Tibial nerve (tissue), 4 donors: Measurements from ENCODE around the gene STK4.

Source experiments
- CTCF ChIP-seq, 5 experiments: fragments of 200-600 bp in 3 of 5; fragments of 450-650 bp in 2 of 5; sonication (generic) in 3 of 5; IDR thresholded peaks; one replicate each; pipeline ENCODE4 v1.5.1; 2016 to 2019; ENCODE audit warnings: antibody characterized with exemption in 5 of 5, mild to moderate bottlenecking in 3 of 5, moderate library complexity in 2 of 5
- EP300 ChIP-seq, 2 donors: sonication (generic); formaldehyde crosslinking; IDR thresholded peaks; one replicate each; pipeline ENCODE4 v1.6.1; 2017; ENCODE audit warnings: antibody characterized with exemption in 2 of 2, mild to moderate bottlenecking in 1 of 2
- POLR2A ChIP-seq, 2 donors: fragments of 450-650 bp; IDR thresholded peaks; one replicate each; pipeline ENCODE4 v1.6.1; 2017; ENCODE audit warnings: antibody characterized with exemption in 2 of 2, mild to moderate bottlenecking in 2 of 2, moderate library complexity in 2 of 2

- TF ChIP-seq CTCF (IDR thresholded peaks at IDR 0.05) = no peak
- no peak for TF ChIP-seq POLR2A (IDR thresholded peaks at IDR 0.05)
- no peak for TF ChIP-seq EP300 (IDR thresholded peaks at IDR 0.05)
These were observed 6.7 kb downstream of the STK4 start for GRCh38 chr20:44973053-44973452.
